NCI-H2107 (cell line): ENCODE results near the gene LTB4R2.

ENCODE experiments used
- DNase-seq: peaks from one replicate; lab custom pipeline; 2025; lab: John Stamatoyannopoulos, UW

Gene LTB4R2

DNA sequence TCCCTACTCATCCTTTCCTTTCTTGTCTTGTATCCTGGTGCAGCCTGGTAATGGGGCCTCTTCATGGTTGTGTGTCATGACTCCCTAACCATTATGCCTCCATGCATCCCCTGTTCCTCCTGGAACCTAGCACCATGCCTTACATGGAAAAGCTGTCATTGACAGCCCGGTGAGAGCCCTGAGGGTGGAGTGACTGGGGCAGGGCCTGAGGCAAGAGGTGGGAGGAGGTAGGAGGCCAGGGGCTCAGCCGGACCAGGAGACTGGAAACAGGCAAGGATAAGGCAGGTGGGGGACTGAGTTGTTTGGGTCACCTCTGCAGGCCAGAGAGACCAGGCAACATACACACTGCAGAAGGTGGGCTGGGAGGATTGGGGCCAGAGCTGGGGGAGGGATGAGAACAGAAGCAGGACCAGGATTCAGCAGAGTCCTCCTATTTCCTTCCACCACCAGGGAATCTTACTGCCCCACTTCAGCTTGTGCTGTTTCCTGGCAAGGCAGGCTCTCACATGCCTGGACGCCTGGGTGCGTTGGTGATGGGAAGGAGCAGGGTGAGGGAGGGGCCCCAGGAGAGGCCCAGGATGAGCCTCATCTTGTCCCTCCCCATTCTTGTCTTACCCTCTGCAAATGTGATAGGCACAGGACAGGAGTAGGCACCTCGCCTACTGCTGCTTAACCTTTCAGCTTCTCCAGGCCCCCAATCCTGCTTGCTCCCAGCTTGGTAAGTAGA, at the start of gene LTB4R2:
Gene LTB4R2, plus strand, starts transcription at position 603 of the 727 bp plus-strand sequence. CDS start 525 bp downstream, outside the sequence.
- DNase-seq: no peak

GRCh38 chr14:24260780-24261157, 49.2 kb upstream of the LTB4R2 start:
- no peak for DNase-seq

GRCh38 chr14:24261256-24261968, 48.5 kb upstream of the LTB4R2 start:
- DNase-seq: no peak

DNA sequence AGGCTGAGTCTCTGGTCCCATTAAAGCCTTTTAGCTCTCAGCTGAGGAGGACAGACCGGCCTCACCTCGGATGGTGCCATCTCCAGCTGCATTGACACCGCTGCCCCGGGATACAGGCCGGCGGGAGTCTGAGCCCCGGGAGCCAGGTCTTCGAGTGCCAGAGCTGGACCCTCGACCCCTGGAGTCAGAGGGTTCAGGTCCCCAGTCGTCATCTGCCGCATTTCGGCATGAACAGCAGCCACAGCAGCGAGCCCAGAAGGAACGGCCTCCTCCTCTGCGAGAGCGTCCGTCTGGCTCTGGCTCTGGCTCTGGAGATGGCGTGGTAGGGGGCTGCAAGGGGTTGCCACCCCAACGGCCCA, 48.0 kb upstream of the LTB4R2 start:
- no peak for DNase-seq

GRCh38 chr14:24262821-24263733, 46.9 kb upstream of the LTB4R2 start, which contains the start of gene TGM1:
TGM1 (minus strand) TSS chr14:24263177; CDS start chr14:24262352, 825 bp downstream.
- DNase-seq: no peak

DNA sequence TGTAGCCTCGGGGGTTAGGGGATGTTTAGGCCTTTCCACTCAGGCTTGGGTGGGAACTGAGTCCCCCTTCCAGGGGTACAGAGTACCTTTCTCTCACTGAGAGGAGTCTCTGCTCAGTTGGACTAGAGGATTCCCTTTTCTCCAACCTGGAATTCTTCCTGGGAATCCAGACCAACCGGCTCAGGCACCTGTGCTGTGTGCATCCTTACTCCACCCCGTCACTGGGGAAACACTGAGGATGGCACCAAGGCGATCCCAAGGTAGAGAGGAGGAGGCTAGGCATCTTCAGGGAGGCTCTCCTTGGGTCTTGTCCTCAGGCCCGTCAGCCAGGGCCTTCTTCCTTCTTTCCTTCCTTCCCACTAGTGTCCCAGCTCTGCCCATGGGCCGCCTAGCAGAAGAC, 46.1 kb upstream of the LTB4R2 start:
- no peak for DNase-seq

DNA sequence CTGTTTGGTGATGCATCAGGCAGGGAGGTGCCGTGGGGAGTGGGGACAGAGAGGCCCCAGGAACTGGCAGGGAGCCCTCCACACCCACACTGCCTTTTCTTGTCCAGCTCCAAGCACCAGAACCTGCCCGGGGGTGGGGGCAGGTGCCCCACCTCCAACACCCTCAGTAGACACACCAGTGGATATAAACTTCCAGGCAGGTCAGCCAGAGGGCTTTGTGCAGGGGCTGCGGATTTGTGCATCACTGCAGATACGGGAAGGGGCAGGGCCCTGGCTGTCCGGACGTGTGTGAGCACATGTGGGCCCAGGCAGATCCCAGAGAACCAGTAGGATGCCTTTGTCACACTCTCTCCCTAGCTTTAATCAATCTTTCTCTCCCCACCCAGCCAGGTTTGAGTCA, 45.6 kb upstream of the LTB4R2 start:
- DNase-seq: no peak

DNA sequence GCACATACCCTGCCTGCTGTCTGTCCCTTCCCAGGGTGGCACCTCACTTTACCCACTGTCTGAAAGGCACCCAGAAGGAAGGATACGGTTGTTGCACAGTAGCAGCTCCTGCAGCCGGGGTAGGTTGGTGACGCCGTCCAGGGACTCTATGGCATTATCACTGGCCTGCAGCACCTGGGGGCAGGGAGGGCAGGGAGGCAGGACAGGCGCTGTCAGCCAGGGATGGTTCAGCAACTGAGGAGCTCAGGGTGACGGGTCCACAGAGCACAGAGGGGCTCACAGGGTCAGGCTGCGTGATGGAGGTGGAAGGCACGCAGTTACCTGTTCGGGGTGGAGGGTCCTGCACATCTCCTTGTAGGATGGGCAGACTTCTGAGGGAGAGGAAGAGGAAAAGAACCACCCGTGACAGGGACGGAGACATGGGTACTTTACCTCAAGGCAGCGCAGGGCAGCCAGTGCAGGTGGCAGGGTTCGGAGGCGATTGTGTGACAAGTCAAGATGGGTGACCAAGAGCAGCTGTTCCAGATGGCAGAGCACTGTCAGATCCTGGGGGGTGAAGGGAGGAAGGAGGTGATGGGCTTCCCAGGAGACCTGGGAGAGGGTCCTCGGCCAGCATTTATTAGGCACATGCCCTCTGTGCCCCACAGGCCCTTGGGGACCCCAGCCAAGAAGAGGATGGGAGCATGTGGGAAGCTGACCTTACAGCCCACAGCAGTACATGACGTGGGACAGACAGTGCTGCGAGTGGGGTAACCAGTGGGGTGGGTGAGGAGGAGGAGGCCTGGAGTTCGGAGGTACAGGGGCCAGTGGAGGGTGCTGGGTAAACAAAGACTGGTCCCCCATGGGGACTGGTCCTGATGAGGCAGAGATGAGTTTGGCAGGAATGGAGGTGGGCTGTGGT, 43.3 kb upstream of the LTB4R2 start:
- no peak for DNase-seq

DNA sequence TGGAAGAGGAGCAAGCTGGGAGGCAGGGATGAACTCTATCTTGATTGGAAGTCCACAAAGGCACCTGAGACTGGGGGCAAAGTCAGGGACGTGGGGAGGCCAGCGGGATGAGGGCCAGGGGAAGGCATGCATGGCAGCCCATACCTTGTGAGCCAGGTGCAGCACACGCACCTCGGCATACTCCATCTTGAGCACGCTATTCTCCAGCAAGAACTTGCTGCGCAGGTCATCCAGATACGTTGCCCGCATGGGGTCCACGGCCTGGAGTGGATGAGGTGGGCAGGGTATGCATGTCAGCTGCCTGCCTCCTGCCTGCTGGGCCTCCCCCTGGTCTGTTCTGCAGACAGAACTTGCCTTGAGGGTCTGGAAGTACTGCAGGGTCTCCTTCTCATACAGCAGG, 42.4 kb upstream of the LTB4R2 start:
- no peak for DNase-seq

- DNase-seq: no peak
These were observed 41.7 kb upstream of the LTB4R2 start for GRCh38 chr14:24268225-24268624.

DNA sequence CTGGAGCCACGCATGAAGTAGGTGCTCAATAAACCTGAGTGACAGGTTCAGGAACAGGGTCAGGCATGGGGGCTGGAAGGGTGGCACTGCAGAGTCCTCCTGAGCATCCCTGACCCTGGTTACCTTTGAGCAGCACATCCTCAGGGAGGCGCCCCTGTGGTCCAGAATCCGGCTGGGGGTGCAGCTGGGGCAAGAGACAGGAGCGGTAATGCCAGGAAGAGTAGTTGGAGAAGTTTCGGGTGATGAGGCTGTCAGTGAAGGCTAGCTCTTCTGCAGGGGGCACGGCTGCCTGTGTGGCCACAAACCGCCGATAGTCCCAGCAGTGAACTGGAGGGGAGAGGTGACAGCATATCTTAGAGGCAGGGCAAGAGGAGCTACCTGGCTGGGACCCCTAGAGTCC, 40.6 kb upstream of the LTB4R2 start:
- DNase-seq: no peak

GRCh38 chr14:24269910-24270536, 39.9 kb upstream of the LTB4R2 start:
- DNase-seq: no peak

DNA sequence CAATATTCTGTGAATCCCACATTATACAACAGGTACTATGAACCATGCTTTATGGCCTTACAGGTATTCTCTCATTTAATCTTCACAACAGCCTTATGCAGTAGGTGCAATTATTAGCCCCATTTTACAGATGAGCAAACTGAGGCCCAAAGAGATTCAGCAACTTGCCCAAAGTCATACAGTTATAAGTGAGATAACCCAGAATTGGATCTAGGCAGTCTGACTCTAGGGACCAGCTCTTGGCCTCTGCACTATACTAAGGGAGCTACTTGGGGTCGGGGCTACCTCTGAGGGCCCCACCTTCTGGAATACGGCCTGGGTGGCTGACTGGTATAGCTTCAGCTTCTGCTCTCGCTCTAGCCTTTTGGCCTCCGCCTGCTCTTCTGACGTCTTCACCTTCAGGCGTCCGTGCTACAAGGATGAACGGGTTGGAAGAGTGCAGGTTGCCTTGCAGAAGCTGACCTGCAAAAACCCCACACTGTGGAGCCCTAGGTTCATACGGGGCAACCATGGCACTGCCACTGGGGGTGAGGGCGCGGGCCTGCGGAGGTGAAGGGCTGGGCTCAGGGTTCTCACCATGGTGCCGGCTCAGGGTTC, 39.3 kb upstream of the LTB4R2 start:
- no peak for DNase-seq

DNA sequence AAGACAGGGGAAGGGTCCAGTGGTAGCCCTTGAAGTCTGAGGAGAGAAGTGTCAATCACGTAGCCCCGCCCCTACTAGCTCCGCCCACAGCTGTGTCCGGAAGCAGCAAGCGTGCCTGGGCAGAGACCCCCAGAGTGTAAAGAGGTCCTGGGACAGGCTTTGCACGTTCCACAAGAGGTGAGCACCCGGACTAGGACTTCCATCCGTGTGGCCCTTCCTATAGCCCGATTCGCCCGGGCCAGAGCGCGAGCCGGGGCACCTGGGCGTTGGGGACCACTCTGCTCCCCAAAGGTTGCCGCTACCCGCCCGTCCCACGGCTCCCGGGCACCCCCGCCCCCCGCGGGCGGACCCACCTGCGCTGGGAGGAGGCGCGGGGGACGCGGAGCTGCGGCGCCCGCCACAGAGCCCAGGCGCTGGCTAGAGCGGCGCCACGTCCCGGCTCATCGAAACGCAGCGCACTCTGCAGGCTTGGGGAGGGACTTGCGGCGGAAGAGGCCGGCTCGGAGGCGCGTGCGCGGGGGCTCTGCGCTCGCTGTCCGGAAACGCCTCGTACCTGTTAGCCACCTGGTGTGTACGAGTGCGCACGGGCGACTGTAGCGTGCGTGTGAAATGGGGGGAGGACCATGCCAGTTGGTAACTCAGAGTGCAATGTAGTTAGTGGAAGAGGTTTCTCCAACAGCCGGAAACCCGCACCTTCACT, 38.7 kb upstream of the LTB4R2 start, which contains the start of gene RABGGTA:
Gene RABGGTA, minus strand, starts transcription at position 464 of the 700 bp plus-strand sequence. CDS start 482 bp downstream, outside the sequence.
- peak; percentile 90 for DNase-seq

GRCh38 chr14:24271834-24272263, 38.1 kb upstream of the LTB4R2 start:
- no peak for DNase-seq

- DNase-seq: no peak
These were observed 37.5 kb upstream of the LTB4R2 start for GRCh38 chr14:24272467-24272866.

- no peak for DNase-seq
These were observed 36.4 kb upstream of the LTB4R2 start for GRCh38 chr14:24273422-24273998.

- DNase-seq: peak; percentile 43
These were observed 35.8 kb upstream of the LTB4R2 start for GRCh38 chr14:24274101-24274543.

DNA sequence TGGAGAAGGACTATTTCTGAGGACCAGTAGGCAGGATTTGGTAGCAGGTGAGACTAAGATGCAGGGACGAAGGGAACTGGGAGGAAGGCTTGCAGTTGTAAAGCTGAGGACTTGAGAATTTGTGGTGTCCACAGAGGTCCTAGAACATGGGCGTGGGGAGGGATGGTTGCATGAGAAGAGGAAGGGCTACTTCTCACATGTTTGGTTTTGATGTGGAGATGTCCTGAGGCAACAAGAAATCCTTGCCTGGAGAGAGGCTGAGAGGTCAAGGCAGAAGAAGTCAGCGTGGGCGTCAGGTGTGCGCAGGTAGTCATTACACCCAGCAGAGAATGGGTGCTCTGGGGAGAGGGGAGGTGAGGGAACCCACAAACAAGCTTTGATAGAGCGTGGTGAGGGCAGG, 32.9 kb upstream of the LTB4R2 start:
- DNase-seq: no peak
